ENCODE measurements around the gene ASTN1.

ASTN1 gene

DNA sequence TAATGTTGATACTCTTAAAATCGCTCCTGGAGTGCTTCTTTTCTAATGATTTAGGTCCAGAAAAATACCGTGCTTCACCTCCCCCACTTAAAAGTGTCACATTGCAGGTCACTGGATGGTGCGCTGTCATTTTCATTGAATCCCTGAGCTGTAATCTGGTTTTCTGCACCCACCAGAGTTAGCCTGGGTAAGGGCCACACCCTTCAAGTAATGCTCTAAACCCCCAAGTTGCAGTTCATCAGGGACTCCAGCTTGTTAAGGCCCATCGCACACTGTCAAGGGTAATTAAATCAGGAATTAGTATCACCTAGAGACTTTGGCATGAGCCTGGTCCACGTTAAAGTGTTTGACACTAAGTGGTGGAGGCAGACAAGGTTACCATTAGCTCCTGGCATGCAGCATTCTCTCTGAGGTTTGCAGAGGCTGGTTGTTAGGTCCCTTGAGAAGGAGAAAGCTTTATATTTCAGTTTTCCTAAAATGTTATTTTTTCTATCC is 34.0 kb downstream of the ASTN1 start:
- TF ChIP-seq, protein P1, sequence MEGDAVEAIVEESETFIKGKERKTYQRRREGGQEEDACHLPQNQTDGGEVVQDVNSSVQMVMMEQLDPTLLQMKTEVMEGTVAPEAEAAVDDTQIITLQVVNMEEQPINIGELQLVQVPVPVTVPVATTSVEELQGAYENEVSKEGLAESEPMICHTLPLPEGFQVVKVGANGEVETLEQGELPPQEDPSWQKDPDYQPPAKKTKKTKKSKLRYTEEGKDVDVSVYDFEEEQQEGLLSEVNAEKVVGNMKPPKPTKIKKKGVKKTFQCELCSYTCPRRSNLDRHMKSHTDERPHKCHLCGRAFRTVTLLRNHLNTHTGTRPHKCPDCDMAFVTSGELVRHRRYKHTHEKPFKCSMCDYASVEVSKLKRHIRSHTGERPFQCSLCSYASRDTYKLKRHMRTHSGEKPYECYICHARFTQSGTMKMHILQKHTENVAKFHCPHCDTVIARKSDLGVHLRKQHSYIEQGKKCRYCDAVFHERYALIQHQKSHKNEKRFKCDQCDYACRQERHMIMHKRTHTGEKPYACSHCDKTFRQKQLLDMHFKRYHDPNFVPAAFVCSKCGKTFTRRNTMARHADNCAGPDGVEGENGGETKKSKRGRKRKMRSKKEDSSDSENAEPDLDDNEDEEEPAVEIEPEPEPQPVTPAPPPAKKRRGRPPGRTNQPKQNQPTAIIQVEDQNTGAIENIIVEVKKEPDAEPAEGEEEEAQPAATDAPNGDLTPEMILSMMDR (conservative IDR thresholded peaks at IDR 0.05; ENCODE audit: low read depth, low read length): no peak

DNA sequence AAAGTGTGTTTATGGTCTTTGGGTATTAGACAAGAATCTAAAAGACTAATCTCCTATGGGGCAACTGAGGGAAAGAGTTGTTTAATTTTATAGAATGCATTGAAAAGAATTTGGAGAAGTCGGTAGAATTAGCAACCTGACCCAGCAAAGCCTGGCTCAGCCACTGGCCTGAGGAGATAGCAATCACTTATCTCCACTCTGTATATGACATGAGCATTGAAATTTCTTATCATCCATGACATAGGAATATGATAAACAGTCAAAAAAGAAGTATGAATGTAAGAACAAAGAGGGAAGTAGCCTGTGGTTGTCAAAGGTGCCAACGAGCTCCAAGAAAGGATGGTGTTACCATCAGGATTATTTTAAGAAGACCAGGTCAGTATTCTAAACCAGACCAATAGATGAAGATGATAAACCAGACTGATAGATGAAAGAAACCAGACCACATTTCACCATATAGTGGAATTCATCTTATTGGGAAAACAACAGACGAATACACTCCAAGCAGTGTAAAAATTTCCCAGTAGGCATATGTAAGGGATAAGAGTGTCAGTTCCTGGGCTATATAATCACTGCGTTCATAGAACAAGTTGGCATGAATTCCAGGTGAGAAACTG is 35.7 kb downstream of the ASTN1 start:
- TF ChIP-seq, protein P1 (conservative IDR thresholded peaks at IDR 0.05; ENCODE audit: low read depth, low read length): no peak
- no peak for DNase-seq (ENCODE audit: low read depth)
- H3K4me3 ChIP-seq (ENCODE audit: low read length): no peak overlapping the region

More for the DNA sequence above, 34.0 kb downstream of the ASTN1 start:
- DNase-seq (ENCODE audit: low read depth): peak; percentile 30
- H3K4me3 ChIP-seq (ENCODE audit: low read length): no peak overlapping the region

- DNase-seq (ENCODE audit: low read depth): no peak
- TF ChIP-seq, protein P1 (conservative IDR thresholded peaks at IDR 0.05; ENCODE audit: low read depth, low read length): no peak
- H3K4me3 ChIP-seq (ENCODE audit: low read length): no peak overlapping the region
Measured at GRCh38 chr1:177126267-177126666, 38.2 kb downstream of the ASTN1 start.

DNA sequence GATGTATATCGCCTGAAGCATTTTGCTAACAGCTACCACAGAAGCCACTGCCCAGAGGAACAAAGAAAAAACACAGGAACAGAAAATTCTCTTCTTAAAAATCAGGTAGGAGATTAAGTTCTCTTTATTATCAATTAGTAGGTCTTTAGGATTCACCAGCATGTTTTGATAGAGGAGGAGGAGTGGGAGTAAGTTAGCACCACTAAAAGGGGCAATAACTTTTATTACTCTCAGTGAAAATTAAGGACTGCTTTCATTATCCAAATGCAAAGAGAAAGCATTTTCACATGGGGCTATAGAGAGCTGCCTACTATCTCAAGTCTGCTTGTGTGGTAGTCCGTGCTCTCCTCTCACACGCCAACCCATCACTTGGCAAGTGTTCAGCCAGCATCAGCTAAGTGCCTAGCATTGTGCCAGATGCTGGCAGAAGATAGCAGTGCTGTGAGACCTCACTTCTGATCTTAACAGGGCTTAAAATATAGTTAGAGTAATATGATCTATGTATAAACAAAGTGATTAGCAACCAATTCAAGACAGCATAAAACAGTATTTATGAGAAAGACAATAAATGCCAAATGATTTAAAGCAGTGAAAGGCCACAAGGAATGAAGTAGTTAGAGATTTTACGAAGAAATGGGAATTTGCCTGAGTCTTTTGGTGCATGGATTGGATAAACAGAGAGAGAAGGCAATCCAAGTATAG is 39.8 kb downstream of the ASTN1 start:
- TF ChIP-seq, protein P1 (conservative IDR thresholded peaks at IDR 0.05; ENCODE audit: low read depth, low read length): no peak
- H3K4me3 ChIP-seq (ENCODE audit: low read length): no peak overlapping the region
- no peak for DNase-seq (ENCODE audit: low read depth)

- DNase-seq (ENCODE audit: low read depth): no peak
- TF ChIP-seq, protein P1 (conservative IDR thresholded peaks at IDR 0.05; ENCODE audit: low read depth, low read length): no peak
- H3K4me3 ChIP-seq (ENCODE audit: low read length): no peak overlapping the region
Measured at GRCh38 chr1:177122461-177123251, 41.9 kb downstream of the ASTN1 start.

DNA sequence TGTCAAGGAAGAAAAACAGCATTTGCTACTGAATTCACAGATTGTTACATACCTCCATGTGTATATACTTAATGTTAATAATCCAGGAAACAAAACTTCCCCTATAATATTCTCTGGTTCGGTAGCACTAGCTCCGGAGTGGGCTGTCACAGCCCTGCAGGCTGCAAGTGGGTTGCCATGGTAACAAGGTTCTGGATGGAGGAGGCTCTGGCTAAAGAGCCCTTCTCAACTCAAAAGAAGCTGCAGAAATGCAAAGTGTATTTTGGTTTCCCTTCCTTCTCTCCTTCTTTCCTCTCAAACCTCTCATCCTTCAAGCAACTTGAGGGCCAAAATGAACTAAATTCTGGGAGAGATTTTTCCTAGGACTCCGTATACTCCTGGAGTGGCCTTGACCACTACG is 45.2 kb downstream of the ASTN1 start:
- TF ChIP-seq, protein P1 (conservative IDR thresholded peaks at IDR 0.05; ENCODE audit: low read depth, low read length): no peak
- H3K4me3 ChIP-seq (ENCODE audit: low read length): no peak overlapping the region
- DNase-seq (ENCODE audit: low read depth): no peak
